Naive thymus-derived CD4-positive, alpha-beta T cell (primary cell): Measurements from ENCODE around the gene C7orf25. TPM values are rescaled to one million over a fixed set of nuclear protein-coding genes. Genes with fewer than 3 reads are reported as not detected.
A peak's percentile ranks its signal among the peaks of the same experiment; 100 is the strongest.

Experiments
- ATAC-seq: fragments of 150-1000 bp; cut with Tn5 transposase; 2 replicates; pipeline ENCODE4 v1.10.0; 2021; ENCODE audit warnings: mild to moderate bottlenecking, moderate library complexity
- CTCF ChIA-PET: fragments of 350-600 bp; sonication (Branson Sonifier 250); formaldehyde crosslinking; loops from one replicate; lab custom pipeline; 2021; ENCODE audit warnings: antibody characterized with exemption; lab: Charles Lee
- POLR2A ChIA-PET: fragments of 350-600 bp; sonication (Branson Sonifier 250); formaldehyde crosslinking; loops from one replicate; lab custom pipeline; 2021; ENCODE audit warnings: antibody characterized with exemption, inconsistent platforms; lab: Charles Lee
- DNase-seq, 9 donors: peaks; one replicate each; pipeline versions ENCODE4 v3.0.0 to v3.0.0-alpha.2; 2020 to 2022; ENCODE audit warnings: mixed read lengths in 1 of 9
- H3K27ac ChIP-seq: one replicate; pipeline ENCODE4 v1.7.0; 2013; ENCODE audit warnings: mild to moderate bottlenecking, low read depth, low read length, moderate library complexity
- H3K27me3 ChIP-seq, 2 donors: one replicate each; pipeline ENCODE4 v1.7.0; 2013; ENCODE audit warnings: low read length in 2 of 2, mild to moderate bottlenecking in 2 of 2, moderate library complexity in 2 of 2; ENCODE audit not compliant: control insufficient read depth in 2 of 2, insufficient read depth in 2 of 2
- H3K36me3 ChIP-seq, 3 experiments: 1 replicate in 2 of 3; 2 replicates in 1 of 3; pipeline ENCODE4 v1.7.0; 2013; ENCODE audit warnings: low read length in 3 of 3, mild to moderate bottlenecking in 3 of 3, moderate library complexity in 1 of 3; ENCODE audit not compliant: insufficient read depth in 3 of 3, control insufficient read depth in 2 of 3
- H3K4me1 ChIP-seq, 2 donors: one replicate each; pipeline ENCODE4 v1.7.0; 2013; ENCODE audit warnings: low read length in 2 of 2, mild to moderate bottlenecking in 2 of 2, moderate library complexity in 1 of 2; ENCODE audit not compliant: control insufficient read depth in 2 of 2, insufficient read depth in 2 of 2
- H3K4me3 ChIP-seq: 2 replicates; pipeline ENCODE4 v1.7.0; 2013; ENCODE audit warnings: mild to moderate bottlenecking, low read length
- H3K9me3 ChIP-seq, 3 experiments: 1 replicate in 2 of 3; 2 replicates in 1 of 3; pipeline ENCODE4 v1.7.0; 2013; ENCODE audit warnings: low read length in 3 of 3; ENCODE audit not compliant: control insufficient read depth in 2 of 3
- H3K27ac Mint-ChIP-seq, 9 donors: one replicate each; pipeline ENCODE4 v1.8.0; 2020 to 2022; ENCODE audit warnings: mixed read lengths in 9 of 9, mild to moderate bottlenecking in 8 of 9, moderate library complexity in 5 of 9, inconsistent platforms in 2 of 9
- H3K27me3 Mint-ChIP-seq, 5 donors: one replicate each; pipeline ENCODE4 v1.8.0; 2021 to 2022; ENCODE audit warnings: mixed read lengths in 5 of 5, mild to moderate bottlenecking in 1 of 5
- H3K36me3 Mint-ChIP-seq, 5 donors: one replicate each; pipeline ENCODE4 v1.8.0; 2020 to 2022; ENCODE audit warnings: mixed read lengths in 5 of 5, mild to moderate bottlenecking in 3 of 5, inconsistent platforms in 1 of 5
- H3K4me1 Mint-ChIP-seq, 7 donors: one replicate each; pipeline ENCODE4 v1.8.0; 2020 to 2022; ENCODE audit warnings: mixed read lengths in 7 of 7, mild to moderate bottlenecking in 3 of 7, inconsistent platforms in 1 of 7
- H3K4me3 Mint-ChIP-seq, 10 donors: one replicate each; pipeline ENCODE4 v1.8.0; 2020 to 2022; ENCODE audit warnings: mild to moderate bottlenecking in 10 of 10, mixed read lengths in 10 of 10, moderate library complexity in 6 of 10, inconsistent platforms in 2 of 10
- H3K9me3 Mint-ChIP-seq, 11 donors: one replicate each; pipeline ENCODE4 v1.8.0; 2020 to 2022; ENCODE audit warnings: mixed read lengths in 11 of 11, mild to moderate bottlenecking in 4 of 11, inconsistent platforms in 1 of 11, moderate library complexity in 1 of 11
- intact Hi-C, 2 donors: fragments of 100-400 bp; cut with micrococcal nuclease; formaldehyde crosslinking; loops; one replicate each; pipeline ENCODE4 v1.15.1; 2023
- polyA plus RNA-seq, 2 donors: library from polyadenylated mRNA; unstranded; fragments of 300-500 nt; fragmentation: Illumina TruSeq; gene quantifications; one replicate each; pipeline ENCODE4 v1.2.3, GENCODE V29; 2021
- total RNA-seq, 6 experiments: library from RNA in 5 of 6; stranded (reverse) in 5 of 6; gene quantifications; 1 replicate in 5 of 6; 2 replicates in 1 of 6; pipeline ENCODE4 v1.2.3 and lab custom pipeline; 2021 to 2026

C7orf25 gene
- total and polyA plus RNA-seq, 7 experiments from 2014 or later, result 2.3 to 10.9 (median 5.3) TPM

DNA sequence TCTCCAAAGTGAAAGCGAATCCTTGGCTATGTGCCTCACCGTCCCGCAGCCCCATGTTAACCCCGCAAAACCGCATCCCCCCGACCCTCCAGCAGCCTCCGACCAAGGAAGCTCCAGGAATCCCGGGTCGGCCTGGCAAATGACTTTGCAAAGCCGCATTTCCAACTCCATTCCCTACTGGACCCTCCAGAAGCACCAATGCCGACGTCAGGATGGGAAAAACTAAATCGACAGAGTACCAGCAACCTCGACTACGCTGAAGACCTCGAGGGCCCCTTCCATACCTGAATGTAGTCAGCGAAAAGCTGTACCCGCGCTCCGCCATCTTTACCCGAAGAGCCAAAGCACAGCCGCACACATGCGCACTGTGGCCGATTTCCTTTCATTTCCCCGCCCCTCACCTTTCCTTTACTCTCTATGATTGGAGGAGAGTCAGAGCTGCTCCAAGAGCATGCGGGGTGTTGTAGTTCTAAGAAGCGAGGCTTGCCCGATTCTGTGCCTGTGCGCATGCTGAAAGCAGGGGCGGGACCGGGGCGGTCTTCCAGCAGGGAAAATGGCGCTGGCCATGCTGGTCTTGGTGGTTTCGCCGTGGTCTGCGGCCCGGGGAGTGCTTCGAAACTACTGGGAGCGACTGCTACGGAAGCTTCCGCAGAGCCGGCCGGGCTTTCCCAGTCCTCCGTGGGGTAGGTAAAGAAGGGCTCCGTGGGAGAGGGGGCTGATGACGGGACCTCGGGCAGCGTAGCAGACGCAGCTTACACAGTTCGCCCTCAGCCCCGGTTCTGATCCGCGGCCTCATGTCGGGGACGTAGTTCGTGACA lies 20.2 kb upstream of the C7orf25 start, which contains the start of the genes MRPL32 and PSMA2:
Gene MRPL32, plus strand, starts transcription at position 543 of the 818 bp plus-strand sequence. Its CDS starts 11 bp downstream, at position 554.
Gene PSMA2, minus strand, starts transcription at position 341 of the 818 bp plus-strand sequence. Its CDS starts 16 bp downstream, at position 325.
- no peaks in the 10 kb centered on the region for H3K9me3 ChIP-seq
- ATAC-seq (peak; percentile 99), DNase-seq (peak; percentile 83 to 97 (median 94))
- H3K27ac ChIP-seq, result peak within 1 kb of the TSS; percentile 89
- Mint-ChIP-seq H3K27ac (peak within 1 kb of the TSS; percentile 92 to 100 (median 97)), H3K9me3 (no peaks in the 10 kb centered on the region), H3K4me1 (peaks cover 31 to 93% (median 71%) of the 10 kb centered on the region in 7 donors), H3K4me3 (peak within 1 kb of the TSS; percentile 88 to 100 (median 98)), H3K36me3 (peaks cover 8 to 15% (median 10%) of the 10 kb centered on the region in 5 donors), H3K27me3 (no peaks in the 10 kb centered on the region)
- intact Hi-C loops, result loop anchor here (1.0 to 5.0 kb wide), 12 partner anchors 13 to 1650 kb away; partner anchors contain the start of genes C7orf25 (in 2 of the 2), COA1 (in 2 of the 2), STK17A (in 2 of the 2) and MRPS24 (in 1 of the 2)
- H3K4me1 ChIP-seq, result peaks cover 24 to 48% of the 10 kb centered on the region in 2 donors
- ChIA-PET CTCF (interaction anchor here (1.5 to 3.4 kb wide), 3 partner anchors 9 to 651 kb away, joined by 5 to 12 read pairs (median 6); partner anchors contain the start of genes C7orf25 and STK17A), POLR2A (interaction anchor here (0.7 to 4.4 kb wide), 16 partner anchors 11 to 1110 kb away, joined by 3 to 24 read pairs (median 4); partner anchors contain the start of genes BLVRA, C7orf25, COA1 and MRPS24)
- no peaks in the 10 kb centered on the region for H3K27me3 ChIP-seq
- H3K4me3 ChIP-seq, result peak within 1 kb of the TSS; percentile 100
- H3K36me3 ChIP-seq, result peaks cover 5 to 19% (median 6%) of the 10 kb centered on the region in 3 experiments

- no peak for ATAC-seq
- DNase-seq, result peak in 2 of 9 donors; percentile 21 to 40
These were observed 19.6 kb upstream of the C7orf25 start for GRCh38 chr7:42931447-42931833.

GRCh38 chr7:42930889-42931288 lies 19.0 kb upstream of the C7orf25 start:
- Histone ChIP-seq H3K9me3 (no peaks in the 10 kb centered on the region), H3K27me3 (no peaks in the 10 kb centered on the region), H3K4me3 (peak overlapping the region; percentile 100), H3K27ac (peak overlapping the region; percentile 89), H3K4me1 (peaks cover 24 to 48% of the 10 kb centered on the region in 2 donors), H3K36me3 (peaks cover 6 to 21% (median 10%) of the 10 kb centered on the region in 3 experiments)
- DNase-seq, result no peak
- ChIA-PET POLR2A (interaction anchor here (0.6 to 4.4 kb wide), 5 partner anchors 19 to 906 kb away, joined by 3 to 23 read pairs (median 6); partner anchors contain the start of gene C7orf25), CTCF (interaction anchor here (0.9 to 3.4 kb wide), 3 partner anchors 10 to 768 kb away, joined by 3 to 12 read pairs (median 6); partner anchors contain the start of gene STK17A)
- Mint-ChIP-seq H3K4me1 (peaks cover 23 to 85% (median 66%) of the 10 kb centered on the region in 7 donors), H3K36me3 (peaks cover 4 to 13% (median 7%) of the 10 kb centered on the region in 5 donors), H3K9me3 (no peaks in the 10 kb centered on the region), H3K4me3 (peak overlapping the region; percentile 88 to 100 (median 98)), H3K27me3 (no peaks in the 10 kb centered on the region), H3K27ac (peak overlapping the region; percentile 92 to 100 (median 97))
- intact Hi-C loops, result loop anchor here in 1 of 2 donors (5.0 kb wide), 1 partner anchor 716 kb away; no protein-coding TSS in a partner anchor
- no peak for ATAC-seq

More at GRCh38 chr7:42931447-42931833, 19.6 kb upstream of the C7orf25 start:
- Mint-ChIP-seq H3K9me3 (no peaks in the 10 kb centered on the region), H3K36me3 (peaks cover 7 to 16% (median 10%) of the 10 kb centered on the region in 5 donors), H3K27me3 (no peaks in the 10 kb centered on the region), H3K27ac (peak overlapping the region; percentile 92 to 100 (median 97)), H3K4me1 (peaks cover 28 to 91% (median 71%) of the 10 kb centered on the region in 7 donors), H3K4me3 (peak overlapping the region; percentile 88 to 100 (median 98))
- no peaks in the 10 kb centered on the region for H3K9me3 ChIP-seq
- H3K4me1 ChIP-seq, result peaks cover 24 to 48% of the 10 kb centered on the region in 2 donors
- H3K27ac ChIP-seq, result peak overlapping the region; percentile 89
- peaks cover 5 to 21% (median 8%) of the 10 kb centered on the region in 3 experiments for H3K36me3 ChIP-seq
- peak overlapping the region; percentile 100 for H3K4me3 ChIP-seq
- CTCF ChIA-PET, result interaction anchor here (1.7 to 3.4 kb wide), 2 partner anchors 10 to 651 kb away, joined by 6 to 12 read pairs; partner anchors contain the start of gene STK17A
- H3K27me3 ChIP-seq, result no peaks in the 10 kb centered on the region
- intact Hi-C loops, result loop anchor here in 1 of 2 donors (5.0 kb wide), 1 partner anchor 716 kb away; no protein-coding TSS in a partner anchor
- POLR2A ChIA-PET, result interaction anchor here (0.6 to 4.4 kb wide), 13 partner anchors 10 to 906 kb away, joined by 3 to 24 read pairs (median 5); partner anchors contain the start of genes BLVRA, C7orf25, COA1 and STK17A

DNA sequence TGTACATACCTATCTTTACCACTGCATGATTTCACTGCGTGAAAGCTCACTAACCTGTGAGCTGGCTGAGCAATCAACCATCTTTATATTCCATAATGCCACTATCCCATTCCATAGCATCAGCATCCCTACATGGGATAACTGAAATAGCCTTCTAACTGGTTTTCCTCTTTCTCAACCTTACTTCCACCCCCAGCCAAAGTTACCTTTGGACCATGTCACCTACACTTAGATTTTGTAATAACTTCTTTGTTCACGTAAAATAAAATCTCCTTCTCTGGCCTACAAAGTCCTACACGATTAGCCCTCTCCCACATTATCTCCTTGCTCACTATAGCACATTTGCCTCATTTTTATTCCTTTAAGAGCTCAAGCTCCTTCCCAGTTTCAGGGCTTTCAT lies 17.6 kb upstream of the C7orf25 start:
- peak overlapping the region in 8 of 9 donors; percentile 1 to 76 (median 20) for H3K27ac Mint-ChIP-seq
- ATAC-seq, result no peak
- peaks cover 32 to 78% (median 69%) of the 10 kb centered on the region in 7 donors for H3K4me1 Mint-ChIP-seq
- intact Hi-C loops, result no loop called here
- H3K9me3 Mint-ChIP-seq, result no peaks in the 10 kb centered on the region
- CTCF ChIA-PET, result interaction anchor here (1.0 kb wide), 1 partner anchor 653 kb away, joined by 3 read pairs; no protein-coding TSS in a partner anchor
- no peak for DNase-seq
- no peaks in the 10 kb centered on the region for H3K9me3 ChIP-seq
- H3K27ac ChIP-seq, result no peak overlapping the region
- H3K27me3 ChIP-seq, result no peaks in the 10 kb centered on the region
- H3K4me3 ChIP-seq, result no peak overlapping the region
- POLR2A ChIA-PET, result interaction anchor here (1.5 to 4.4 kb wide), 4 partner anchors 12 to 20 kb away, joined by 5 to 20 read pairs (median 6); partner anchors contain the start of gene C7orf25
- peaks cover 24 to 47% of the 10 kb centered on the region in 2 donors for H3K4me1 ChIP-seq
- peaks cover 5 to 18% (median 8%) of the 10 kb centered on the region in 5 donors for H3K36me3 Mint-ChIP-seq
- H3K36me3 ChIP-seq, result peaks cover 7 to 32% (median 10%) of the 10 kb centered on the region in 3 experiments
- H3K27me3 Mint-ChIP-seq, result no peaks in the 10 kb centered on the region
- H3K4me3 Mint-ChIP-seq, result peak overlapping the region in 9 of 10 donors; percentile 9 to 95 (median 50)

DNA sequence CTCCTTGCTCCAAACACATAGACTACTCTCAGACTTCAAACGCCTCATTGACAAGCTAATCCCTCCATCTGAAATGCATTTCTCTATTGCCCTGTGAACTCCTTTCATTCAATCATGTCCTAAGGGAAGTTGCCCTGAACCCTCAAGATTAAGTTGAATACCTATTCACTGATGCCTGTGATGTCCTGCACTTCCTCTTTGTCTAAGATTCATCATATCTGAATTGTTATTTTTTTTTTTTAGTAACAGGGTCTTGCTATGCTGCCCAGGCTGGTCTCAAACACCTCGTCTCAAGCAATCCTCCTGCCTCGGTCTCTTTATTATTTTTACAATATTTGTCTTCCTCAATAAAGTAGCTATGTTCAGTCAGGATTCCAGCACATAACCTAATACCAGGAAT lies 16.9 kb upstream of the C7orf25 start:
- ChIA-PET CTCF (no interaction called here), POLR2A (interaction anchor here (0.8 to 2.0 kb wide), 4 partner anchors 11 to 16 kb away, joined by 3 to 7 read pairs (median 5); partner anchors contain the start of gene C7orf25)
- Mint-ChIP-seq H3K9me3 (no peaks in the 10 kb centered on the region), H3K4me1 (peaks cover 32 to 73% (median 64%) of the 10 kb centered on the region in 7 donors), H3K36me3 (peaks cover 7 to 18% (median 9%) of the 10 kb centered on the region in 5 donors), H3K27ac (peak overlapping the region in 3 of 9 donors; percentile 5 to 37 (median 11)), H3K27me3 (no peaks in the 10 kb centered on the region), H3K4me3 (peak overlapping the region in 7 of 10 donors; percentile 0 to 52 (median 19))
- Histone ChIP-seq H3K36me3 (peaks cover 7 to 39% (median 10%) of the 10 kb centered on the region in 3 experiments), H3K27me3 (no peaks in the 10 kb centered on the region), H3K27ac (no peak overlapping the region), H3K9me3 (no peaks in the 10 kb centered on the region), H3K4me1 (peaks cover 22 to 41% of the 10 kb centered on the region in 2 donors), H3K4me3 (no peak overlapping the region)
- intact Hi-C loops, result no loop called here
- ATAC-seq (no peak), DNase-seq (no peak)
